ENCODE results near the gene ARHGAP18.

GRCh38 chr6:129719692-129720091 is 9.7 kb upstream of the ARHGAP18 start:
- no peak for TF ChIP-seq ZNF510 (tag by site-specific recombination; IDR thresholded peaks at IDR 0.05; ENCODE audit: insufficient replicate concordance)
- no peak for TF ChIP-seq YY1 (tag by site-specific recombination; IDR thresholded peaks at IDR 0.05)
- no peak for TF ChIP-seq SETDB1 (IDR thresholded peaks at IDR 0.05; ENCODE audit: insufficient read length, low read length)
- TF ChIP-seq CTCF (tag by site-specific recombination; IDR thresholded peaks at IDR 0.05): no peak
- no peak for TF ChIP-seq ZSCAN18 (tag by site-specific recombination; IDR thresholded peaks at IDR 0.05)
- TF ChIP-seq ZNF433 (tag by site-specific recombination; IDR thresholded peaks at IDR 0.05; ENCODE audit: low read depth): no peak
- TF ChIP-seq, protein P1, sequence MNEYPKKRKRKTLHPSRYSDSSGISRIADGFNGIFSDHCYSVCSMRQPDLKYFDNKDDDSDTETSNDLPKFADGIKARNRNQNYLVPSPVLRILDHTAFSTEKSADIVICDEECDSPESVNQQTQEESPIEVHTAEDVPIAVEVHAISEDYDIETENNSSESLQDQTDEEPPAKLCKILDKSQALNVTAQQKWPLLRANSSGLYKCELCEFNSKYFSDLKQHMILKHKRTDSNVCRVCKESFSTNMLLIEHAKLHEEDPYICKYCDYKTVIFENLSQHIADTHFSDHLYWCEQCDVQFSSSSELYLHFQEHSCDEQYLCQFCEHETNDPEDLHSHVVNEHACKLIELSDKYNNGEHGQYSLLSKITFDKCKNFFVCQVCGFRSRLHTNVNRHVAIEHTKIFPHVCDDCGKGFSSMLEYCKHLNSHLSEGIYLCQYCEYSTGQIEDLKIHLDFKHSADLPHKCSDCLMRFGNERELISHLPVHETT (tag by site-specific recombination; IDR thresholded peaks at IDR 0.05): no peak
- TF ChIP-seq ZBTB8A (tag by site-specific recombination; IDR thresholded peaks at IDR 0.05): no peak
